NCI-H460 (cell line): ENCODE measurements around the gene S100A5. TPM values are rescaled to one million over a fixed set of nuclear protein-coding genes. Genes with fewer than 3 reads are reported as not detected.

Source experiments
- DNase-seq: peaks from one replicate; pipeline ENCODE4 v3.0.0-alpha.2; 2016; ENCODE audit warnings: low read depth; ENCODE audit errors: extremely low read depth
- total RNA-seq: library from RNA; depleted of rRNA; stranded (reverse); fragments of >200 nt; shearing (Covaris generic); gene quantifications from 2 replicates; pipeline ENCODE4 v1.2.3, GENCODE V29; 2014

The S100A5 gene
- total RNA-seq, 1 experiment from 2014 or later: 0.30 TPM

DNA sequence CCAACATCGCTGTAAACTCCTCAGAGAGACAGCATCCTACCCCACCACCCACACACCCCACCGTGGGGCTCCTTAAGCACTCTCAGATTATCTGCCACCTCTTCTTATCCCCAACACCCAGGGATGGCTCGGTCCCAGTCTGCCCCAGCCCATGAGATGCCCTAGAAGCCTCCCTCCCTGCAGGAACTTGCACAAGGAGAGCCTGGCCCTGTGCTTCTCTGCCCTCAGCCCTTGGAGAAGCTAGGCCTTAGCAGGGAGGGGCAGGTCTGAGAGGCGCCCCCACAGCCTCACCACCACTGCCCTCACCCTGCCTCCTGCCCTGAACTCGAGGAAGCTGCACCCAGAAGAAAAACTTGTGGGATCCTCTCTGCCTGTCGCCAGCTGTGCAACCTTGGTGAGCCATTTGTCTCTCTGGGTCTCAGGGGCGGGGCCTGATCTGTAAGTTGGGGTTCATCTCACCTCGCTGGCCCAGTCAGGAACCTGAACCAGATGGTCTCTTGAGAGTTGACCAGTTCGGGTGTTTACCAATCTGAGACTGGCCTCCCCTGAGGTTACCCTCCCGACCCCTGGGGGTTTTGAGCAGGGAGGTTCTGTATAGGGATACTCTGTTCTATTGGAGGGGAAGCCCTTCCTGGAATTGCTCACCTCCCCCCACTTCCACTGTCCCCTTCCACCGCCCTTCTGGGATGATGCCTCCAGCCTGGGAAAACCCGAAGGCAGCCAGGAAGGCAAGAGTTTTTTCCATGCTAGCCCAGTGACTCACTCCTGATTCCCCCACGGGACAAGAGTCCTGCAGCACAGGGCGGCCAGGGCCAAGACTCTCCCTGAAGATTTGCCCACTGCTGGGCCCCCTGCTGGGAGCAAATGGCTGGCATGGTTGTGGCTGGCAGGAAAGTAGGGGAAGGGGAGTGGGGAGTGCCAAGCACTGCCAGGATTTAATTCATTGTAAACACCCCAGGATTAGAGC lies 8.3 kb upstream of the S100A5 start, which contains the start of gene S100A3:
TSS of gene S100A3 (minus strand) at position 537 of the 967 bp plus-strand sequence. CDS start 773 bp downstream, outside the sequence.
- DNase-seq: peak; percentile 64

DNA sequence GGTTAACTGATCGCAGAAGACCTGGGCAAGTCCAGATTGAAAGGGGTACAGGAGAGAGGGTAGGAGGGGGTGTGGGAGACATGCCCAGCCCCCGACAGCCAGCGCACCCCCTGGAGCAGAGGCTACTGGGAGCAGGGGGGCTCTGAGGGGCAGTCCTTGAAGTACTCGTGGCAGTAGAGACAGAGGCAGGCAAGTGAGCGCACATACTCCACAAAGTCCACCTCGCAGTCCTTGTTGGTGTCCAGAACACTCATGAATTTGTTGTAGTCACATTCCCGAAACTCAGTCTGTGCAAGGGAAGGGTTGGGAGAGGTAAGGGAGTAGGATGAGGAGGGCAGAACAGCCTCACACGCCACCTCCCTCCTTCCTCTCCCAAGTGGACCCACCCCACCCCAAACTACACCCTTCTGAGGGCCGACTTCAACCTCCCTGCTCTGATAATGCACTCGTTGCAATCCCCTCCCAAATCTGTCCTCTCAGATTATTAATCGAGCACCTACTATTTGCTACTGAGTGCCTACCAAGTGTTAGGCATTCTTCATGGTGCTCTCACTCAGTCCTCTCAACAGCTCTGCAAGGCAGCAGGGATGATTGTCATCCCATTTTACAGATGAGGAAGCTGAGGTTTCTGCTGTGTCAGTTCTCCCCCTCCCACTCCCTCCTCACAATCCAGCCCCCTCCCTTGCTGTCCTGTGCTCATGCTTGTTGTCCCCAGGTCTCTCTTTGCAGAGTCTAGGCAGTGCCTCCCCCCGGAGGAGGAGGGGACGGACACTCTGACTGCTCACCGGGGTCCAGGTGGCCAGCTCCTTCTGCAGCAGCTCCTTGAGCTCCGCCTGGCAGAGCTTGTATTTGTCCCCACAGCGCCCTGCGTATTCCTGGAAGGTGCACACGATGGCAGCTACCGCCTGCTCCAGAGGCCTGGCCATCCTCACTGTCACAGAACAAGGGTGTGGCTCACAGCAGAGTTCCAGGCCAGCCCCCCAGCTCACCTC lies 7.1 kb upstream of the S100A5 start:
- no peak for DNase-seq

DNA sequence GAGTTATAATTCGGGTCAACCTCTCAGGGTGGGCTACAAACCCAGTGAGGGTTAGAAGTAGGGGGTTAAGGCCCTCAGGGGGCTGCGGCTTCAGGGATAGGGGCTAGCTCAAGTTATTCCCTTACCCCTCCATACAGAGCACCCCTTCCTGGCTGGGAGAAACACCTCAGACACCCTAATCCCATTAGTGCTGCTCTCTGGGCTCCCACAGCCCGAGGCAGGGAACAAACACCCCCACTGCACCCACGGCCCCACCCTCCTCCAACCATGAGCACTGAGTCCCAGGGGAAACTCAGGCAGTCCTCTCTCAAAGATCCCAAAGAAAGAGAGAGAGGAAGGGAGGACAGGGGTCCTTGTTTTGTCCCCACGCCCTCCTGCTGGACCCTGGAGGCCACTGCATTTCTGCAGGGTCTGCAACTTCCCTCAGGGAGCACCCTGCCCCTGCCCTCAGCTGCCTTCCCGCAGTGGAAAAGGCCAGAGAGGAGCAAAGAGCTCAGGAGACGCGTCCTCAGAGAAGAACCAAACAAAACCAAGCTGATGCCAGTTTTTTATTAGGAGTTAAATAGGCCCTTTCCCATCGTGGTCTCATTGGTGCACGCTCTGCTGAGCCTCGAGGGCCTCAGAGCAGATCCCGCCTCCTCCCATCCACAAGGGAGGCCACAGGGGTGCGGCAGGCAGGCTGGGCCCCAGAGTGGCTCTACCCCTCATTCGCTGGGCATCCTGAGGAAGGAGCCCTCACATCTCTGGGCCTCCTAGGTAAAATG lies 6.2 kb upstream of the S100A5 start:
- DNase-seq: no peak

DNA sequence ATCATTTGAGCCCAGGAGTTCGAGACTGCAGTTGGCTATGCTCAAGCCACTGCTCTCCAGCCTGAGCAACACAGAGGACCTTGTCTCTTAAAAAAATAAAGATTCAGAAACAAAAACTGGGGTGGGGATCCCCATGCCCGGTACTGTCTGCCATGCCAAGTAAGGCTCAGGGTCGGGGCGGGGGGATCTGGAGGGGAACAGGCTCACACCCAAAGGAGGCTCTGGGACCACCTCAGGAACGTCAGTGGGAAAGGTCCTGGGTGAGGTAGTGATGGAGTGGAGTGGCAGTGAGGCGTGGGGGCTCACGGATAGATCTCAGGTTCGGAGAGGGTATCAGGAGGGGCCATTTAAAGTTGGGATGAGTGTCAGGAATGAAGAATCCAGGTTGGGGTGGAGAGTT lies 5.6 kb upstream of the S100A5 start:
- DNase-seq: no peak

DNA sequence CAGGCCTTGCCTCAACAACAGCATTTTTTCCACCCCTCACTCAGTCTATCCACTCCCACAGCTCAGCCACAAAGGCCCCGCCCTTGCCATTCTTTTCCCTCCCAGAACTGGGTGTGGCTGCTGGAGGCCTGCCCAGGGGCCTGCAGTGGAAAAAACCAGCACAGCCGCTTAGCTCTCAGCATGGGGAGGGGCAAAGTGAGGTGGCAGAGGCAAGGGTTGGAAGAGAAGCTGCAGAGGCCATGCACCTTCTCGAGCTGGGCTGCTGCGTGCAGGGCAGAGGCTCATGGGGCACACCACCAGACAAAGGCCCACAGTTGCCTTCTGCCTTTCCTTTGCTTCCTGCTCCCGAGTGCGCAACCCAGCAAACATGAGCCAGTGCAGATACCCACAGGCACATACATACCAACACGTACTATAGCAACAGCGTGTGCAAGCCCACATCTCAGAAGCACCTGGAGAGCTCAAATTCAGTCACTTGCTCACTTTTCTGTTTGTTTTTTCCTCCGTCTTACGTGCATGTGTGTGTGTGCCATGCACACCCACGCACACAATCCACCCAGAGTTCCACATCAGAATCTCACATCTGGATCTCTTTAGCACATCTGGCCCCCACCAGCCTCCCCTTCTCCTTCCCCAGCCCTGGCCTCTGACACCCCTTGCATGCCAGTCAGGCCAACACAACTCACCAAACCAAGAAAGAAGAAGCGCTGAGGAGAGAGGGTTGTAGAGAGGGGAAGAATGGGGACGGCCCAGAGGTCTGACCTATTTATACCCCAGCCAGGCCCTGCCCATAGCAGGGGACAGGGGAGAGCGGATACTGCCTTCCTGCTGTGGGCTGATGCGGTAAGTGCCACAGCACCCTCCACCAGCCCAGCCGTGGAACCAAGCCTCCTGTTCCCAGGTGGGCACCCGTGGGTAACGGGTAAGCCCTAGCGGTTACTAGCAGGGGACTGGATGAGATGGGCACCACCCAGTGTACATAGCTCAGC lies 4.6 kb upstream of the S100A5 start, which contains the start of gene S100A4:
TSS of gene S100A4 (minus strand) at position 740 of the 989 bp plus-strand sequence. CDS start 1,012 bp downstream, outside the sequence.
- DNase-seq: peak; percentile 96

DNA sequence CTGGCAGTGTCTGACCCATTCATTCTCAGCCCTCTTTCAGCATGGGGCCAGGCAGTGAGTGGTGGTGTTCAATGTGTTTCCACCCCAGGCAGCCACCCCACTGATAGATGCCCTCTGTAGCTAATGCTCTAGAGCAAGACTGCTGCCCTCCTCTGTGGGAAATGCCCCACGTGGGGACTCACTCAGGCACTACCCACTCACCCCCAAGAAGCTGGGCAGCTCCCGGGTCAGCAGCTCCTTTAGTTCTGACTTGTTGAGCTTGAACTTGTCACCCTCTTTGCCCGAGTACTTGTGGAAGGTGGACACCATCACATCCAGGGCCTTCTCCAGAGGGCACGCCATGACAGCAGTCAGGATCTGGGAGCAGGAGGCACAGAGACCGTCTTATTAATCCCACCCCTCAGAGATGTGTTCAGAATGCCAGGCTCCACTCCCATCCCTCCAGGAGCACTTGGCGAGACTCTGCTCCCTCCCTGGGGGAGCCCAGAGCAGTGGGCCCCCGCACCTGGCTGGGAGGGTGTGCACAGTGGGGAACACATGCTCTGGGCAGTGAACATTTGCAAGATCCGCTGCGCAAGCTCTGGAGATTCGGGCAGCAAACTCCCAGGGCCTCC lies 3.8 kb upstream of the S100A5 start:
- DNase-seq: no peak

DNA sequence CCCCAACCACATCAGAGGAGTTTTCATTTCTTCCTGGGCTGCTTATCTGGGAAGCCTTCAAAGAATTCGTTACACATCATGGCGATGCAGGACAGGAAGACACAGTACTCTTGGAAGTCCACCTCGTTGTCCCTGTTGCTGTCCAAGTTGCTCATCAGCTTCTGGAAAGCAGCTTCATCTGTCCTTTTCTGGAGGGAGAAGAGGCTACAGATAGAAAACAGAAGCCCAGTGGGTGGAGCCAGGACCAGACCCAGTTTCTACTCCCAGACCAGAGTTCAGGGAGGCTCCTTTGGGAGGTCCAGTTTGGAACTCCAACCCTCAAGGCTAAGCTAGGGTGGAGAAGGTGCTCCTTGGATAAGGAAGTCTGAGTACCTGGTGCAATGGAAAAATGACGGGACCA lies 3.0 kb upstream of the S100A5 start:
- no peak for DNase-seq

DNA sequence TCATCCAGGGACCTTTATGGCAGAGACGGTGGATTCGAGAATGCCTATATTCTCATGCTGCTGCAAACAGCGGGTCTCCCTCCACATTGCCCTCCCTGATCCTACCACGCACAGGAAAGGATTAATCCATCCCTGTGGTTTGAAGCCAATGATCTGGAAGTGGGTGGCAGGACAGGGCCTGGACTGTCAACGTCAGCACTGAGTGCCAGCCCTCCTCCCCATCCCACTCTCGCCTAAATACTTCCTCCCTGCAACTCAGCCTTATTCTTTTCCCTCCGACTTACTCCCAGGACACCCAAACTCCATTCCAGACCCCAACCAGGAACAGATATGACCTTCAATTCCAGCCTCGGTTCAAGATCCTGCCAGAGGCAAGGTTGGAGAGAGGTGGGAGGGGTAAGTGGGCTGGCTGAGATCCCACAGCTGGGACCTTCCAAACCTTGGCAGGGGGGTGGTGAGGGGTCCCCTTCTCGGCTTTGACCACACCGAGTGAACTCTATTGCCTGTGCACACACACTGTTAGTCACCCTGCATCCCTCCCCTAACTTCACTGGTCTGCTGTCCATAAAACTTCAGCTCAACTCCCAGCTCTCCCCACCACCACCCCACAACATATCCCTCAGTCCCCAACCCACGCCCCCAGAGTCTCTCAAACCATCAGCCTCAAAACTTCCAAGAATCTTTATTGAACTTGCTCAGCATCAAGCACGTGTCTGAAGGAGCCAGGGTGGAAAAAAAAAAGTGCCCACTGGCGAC lies 2.4 kb upstream of the S100A5 start:
- no peak for DNase-seq

DNA sequence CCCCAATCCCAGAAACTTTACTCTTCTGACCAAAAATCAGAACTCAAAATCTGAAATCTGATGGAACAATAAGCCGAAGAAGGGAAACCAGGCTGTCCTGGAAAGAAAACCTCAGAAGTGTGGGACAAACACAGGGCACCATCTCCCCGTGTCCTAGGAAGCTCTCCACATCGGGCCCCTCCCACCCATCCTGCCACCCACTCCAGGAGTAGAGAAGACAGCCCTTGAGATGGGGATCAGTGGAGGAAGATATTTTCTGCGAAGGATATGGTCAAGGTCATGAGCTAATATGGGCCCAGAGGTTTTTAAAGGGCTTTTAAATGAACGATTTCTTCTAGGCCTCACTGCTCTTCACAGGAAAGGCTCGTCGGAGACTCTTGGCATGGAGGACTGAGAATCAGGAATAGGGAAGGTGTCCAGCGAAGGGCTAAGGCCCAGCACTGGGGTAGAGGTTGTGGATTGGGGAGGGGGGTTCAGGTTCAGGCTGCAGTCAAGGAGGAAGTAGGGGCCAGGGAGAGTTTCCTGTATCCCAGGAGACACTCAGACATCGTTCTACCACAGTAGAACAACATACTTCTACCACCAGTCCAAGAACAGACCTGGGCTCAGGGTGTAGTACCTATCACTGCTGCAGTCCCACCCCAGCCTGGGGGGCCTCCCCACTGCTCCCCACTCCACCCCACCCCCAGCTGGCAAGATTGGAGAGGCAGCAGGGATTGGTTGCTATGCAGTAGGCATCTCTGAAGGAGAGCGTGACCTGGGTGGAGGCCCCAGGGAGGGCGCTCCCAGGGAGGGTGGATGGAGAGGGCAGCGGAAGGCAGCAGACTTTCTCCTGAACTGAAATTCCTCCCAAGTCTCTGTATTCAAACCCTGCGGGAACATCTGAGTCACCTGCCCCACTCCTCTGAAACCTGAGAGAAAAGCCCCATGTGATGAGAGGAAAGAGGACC lies 1.2 kb upstream of the S100A5 start:
- DNase-seq: no peak

DNA sequence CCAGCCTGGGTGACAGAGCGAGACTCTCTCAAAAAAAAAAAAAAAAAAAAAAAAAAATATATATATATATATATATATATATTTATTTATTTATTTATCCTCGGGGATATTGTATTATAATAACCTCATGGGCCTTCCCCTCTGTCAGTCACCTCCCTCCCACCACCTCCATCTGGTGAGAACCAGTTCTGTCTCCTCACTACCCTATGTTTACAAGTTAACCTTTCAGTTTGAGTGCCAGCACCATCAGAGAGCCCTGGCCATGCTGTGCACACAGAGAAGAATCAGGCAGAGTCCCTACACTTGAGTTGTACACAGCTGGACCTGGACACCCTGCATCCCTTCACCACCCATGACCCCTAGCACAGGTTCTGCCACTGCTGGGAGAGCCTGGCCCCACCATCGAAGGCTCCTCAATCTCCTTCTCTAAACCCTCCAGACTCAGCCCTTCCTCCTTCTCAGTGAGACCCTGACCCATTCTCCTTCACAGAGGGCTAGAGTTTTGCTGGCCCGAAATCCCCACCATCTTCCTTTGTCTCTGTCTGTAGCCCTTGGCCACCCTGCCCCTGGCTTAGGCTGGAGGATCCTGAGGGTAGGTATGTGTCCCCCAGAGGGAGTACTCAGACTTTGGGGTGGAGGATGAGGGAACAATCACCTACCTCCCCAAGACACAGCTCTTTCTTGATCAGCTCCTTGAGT lies 1.2 kb downstream of the S100A5 start:
- no peak for DNase-seq

DNA sequence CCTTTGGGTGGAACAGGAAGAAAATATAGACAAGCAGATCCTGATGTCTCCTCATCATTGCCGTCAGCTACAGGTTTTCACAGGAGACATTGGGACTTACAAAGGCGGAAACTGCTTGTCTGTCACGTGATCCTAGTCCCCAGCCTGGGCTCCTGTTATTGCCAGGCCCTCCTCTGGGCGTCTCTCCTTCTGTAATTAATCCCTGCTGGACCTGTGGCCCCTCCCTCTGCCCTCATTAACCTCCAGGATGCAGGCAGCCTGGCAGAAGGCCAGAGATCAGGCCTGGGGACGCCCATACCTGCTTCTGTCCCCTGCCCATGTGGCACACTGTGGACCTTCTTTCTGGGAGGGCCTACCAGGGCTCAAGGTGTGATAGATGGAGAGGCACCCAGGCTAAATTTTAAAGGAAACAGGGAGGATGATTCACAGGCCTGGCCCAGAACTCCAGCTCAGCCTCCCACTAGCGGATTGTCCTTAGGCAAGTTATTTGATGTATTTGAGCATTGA lies 2.4 kb downstream of the S100A5 start:
- DNase-seq: no peak

DNA sequence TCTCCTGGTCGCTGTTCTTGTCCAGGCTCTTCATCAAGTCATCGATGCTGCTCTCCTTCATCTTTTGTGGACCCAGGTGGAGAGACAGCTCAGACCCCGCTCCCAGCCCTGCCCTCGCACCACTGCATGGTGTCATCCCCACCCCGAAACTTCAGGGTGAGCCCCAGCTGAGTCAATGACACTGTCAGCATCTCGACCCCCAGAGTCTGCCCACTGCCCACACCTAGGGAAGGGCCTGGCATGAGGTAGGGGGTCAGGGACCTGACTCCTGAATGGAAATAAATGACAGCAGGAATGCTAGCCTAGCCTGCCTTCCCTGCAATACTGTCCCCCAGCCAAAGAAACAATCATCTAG lies 3.4 kb downstream of the S100A5 start:
- no peak for DNase-seq

DNA sequence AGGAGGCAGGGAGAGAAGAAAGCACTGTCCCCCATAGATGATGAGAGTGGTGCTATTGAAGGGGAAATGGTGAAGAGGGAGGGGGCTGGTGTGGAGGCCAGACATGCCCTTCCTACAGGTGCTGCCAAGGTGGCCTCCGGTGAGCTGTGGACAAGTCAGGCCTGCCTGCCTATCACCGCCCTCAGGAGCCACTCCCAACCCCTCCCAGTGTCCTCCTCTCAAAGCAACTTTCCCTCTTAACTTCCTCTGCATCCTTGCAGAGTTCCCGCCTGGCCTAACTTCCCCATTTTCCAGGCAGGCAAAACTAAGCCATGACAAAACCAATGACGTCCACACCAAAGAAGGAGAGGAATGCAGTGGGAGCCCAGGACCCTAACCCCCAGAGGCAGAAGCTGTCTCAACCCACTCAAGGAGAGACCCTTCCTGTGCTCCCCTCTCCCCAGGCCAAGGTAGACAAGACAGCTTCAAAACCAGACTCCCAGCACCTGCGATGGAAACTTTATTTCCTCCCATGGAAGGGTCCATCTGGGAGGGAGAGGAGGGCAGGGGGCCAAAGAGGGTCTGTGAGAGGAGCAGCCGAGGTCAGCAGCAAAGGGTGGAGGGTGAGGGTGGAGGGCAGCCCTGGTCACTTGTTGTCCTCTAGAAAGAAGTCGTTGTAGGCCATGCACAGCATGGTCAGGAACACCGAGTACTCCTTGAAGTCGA lies 3.9 kb downstream of the S100A5 start:
- no peak for DNase-seq

DNA sequence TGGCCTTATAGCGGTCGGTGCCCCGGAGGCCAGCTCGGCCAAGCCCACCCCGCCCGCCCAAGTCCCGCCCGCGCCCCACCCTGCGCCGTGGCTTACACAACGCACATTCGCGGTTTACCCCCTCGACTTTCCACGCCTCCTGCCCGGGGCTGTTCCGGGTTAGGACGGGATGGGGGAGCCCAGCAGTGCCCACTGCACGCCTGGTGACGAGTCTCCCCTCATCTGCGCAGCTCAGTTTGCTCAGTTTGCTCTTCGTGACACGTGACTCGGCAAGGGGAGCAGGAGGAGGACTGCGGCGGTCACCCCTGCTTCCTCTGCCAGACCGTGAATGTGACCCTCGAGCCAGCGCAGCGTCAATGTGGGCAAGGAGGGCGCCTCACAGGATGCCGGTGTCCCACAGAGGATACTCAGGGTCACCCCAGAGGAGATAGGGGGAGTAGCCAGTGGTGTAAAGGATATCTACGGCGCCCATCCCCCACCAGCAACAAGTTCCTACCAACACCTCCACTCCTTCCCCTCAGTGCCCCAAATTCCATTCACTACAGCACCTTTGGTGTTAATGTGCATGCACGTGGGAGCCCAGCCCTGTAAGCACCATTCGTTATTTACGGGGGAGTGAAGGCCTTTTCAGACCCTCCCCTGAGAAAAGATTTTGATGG lies 4.6 kb downstream of the S100A5 start:
- DNase-seq: peak; percentile 93
